GM21723 (cell line): ENCODE results near the gene HOXA9.

ENCODE experiments used
- ATAC-seq: cut with Tn5 transposase; IDR thresholded peaks from one replicate; pipeline ENCODE4 v1.9.1; 2021; ENCODE audit warnings: mild to moderate bottlenecking, moderate library complexity; ENCODE audit not compliant: unreplicated experiment

Gene HOXA9

DNA sequence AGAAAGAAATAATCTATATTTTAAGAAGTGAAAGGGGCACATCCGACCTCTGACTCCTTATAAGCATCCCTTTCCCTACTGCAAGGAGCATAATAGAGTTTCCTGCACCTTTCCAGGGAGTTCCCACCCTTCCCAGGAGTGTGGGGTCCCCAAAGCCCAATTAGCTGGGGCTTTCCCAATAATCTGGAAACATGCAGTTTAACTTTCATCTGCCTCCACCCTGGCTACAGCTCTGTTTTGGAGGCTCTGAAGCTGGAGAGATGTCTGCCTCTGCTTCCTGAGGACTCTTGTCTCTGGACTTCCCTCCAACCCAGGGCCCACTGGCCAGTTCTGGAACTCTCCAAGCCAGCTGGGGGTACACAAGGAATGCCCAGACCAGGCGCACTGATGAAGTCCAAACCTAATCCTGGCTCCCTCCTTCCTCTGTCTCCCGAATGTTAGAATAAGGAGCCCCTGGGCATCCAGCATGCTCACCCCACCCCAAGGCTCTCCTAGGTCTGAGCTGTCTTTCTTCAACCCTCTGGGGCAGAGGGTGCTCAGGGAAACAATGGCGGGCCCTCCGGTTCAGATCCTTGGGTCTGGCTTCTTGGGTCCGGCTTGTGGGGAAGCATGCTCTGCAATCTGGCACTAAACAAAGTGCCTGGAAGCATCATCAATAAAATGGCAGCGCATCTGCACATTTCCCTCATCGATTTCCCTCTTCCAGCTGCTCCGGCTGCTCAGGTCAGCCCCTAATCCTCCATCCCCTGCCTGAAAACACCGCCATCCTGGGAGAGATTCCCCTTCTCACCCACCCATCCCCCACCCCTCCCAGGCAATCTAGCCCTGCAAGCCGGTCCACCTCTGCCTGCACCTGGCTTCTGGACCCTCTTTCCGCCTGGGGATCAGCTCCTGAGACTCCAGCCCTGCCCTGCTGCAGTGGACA lies 48.1 kb downstream of the HOXA9 start:
- no peak for ATAC-seq

DNA sequence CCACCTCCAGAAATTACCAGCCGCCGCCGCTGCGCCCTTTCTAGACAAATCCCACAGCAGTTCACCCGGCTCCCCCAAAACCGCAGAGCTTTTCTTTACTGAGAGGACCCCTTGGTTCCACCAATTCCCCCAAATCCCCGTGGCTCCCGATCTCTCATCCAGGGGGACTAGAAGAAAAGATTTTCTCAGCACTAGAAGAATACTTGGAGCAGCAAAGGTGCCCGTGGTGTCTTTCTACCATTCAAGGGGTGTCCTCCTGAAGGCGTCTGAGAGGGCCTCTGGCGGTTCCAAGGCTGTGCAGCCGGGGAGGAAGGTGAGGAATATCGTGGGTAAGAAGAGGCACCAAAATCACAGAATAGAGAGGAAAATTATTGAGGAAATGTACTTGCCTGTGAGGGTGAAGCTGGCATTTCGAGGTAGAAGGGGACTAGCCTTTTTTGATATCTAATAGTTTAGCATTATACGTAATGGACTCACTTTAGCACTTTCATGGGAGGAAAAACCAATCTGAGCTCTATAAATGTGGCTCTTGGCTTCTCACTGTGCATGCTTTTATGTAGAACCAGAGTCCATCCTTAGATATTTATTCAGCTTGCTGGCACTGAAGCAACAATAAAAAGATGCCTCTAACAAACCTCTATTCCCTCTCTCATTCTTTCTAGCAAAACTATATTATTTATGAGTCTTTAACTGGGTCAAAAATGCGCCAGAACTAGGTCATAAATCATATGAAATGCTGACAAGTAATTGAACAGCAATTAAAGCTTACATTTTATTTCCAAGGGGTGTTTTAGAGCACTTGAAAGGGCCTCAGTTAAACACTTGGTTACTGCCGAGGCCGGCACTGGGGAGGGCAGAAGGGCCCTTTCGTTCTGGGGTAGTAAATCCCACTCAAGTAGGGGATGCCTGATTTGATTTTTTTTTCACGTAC lies 49.0 kb downstream of the HOXA9 start:
- no peak for ATAC-seq

DNA sequence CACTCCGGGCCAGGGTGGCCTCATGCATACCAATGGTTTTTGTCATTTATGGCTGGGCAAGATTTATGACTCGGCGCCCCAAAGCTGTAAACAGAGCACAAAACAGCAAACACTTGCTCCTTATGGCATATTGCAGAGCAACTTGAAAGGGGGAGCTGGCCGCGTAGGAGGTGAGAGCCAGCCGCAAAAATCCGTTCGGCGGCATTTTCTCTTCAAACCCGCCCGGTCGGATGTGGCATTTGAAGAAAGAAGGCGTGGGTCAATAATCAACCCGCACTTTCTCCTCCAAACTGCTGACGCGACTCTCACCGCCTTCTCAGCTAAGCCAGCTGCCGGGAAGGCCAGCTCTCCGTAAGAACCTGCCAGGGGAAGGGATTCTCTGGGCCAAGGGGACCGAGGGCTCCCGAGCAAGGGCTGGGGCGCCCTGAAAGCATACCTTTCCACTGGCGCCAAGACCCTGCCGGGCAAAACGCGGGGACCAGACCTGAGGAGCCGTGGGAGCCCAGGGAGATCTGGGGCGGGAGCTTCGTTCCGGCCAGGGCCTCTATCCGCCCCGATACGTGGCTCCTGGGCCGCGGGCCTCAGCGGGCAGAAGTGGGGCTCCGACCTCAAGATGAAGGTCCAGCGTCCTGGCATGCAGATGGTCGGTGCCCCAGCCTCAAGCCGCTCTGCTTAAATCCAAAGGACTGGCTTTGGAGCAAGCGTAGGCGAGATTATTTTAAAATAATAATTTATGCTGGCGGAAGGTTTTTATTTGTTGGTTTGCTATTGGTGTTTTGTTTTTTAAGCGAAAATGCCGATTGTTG lies 49.9 kb downstream of the HOXA9 start:
- no peak for ATAC-seq

DNA sequence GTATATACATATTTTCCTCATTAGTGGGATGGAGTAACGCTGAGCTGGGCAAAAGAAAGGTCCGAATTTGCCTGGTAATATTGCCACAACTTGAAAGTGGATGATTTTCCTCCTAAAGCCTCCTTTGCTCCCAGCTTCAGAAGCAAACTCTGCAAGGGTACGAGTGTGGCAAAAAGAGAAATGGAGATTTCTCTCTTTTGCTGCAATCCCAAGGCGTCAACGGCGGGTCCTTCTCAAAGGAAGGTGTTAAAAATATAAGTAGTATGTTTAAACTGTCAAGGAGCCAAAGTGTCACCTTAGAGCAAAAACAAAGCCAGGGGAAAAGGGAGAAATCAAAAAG lies 50.5 kb downstream of the HOXA9 start:
- ATAC-seq, result no peak

DNA sequence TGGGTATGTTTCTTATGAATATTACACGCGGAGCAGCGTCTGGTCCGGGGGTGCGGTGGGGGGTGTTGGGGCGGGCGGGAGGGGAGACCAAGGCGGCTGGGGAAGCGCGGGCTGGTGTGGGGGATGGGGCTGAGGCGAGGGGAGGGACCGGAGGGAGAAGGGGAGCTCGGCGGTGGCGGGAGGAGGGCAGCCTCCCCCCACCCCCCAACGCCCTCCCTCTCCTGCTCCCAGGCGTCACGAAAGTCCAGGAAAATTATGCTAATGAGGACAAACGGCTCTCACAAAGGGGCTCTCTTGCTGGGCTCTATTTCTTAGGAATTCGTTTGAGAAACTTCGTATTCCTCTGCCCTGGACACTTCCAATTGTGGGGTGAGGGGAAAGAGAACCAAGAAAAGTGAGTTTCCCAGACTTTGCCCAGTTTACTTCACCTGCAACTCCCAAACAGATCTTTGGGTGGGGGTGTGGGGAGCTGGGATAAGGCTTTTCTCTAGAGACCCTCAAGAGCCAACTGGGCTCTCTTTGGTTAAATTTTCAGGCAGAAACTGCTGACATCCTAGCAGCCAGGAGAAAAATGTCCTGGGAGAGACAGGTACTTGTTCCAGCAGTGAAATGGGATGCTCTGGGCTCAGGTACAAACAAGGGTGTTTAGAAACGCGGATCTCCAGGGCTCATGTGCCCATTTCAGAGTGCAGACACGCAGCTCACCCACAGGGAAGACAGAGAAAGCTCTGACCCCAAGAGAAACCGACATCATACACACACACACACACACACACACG lies 51.2 kb downstream of the HOXA9 start:
- no peak for ATAC-seq

DNA sequence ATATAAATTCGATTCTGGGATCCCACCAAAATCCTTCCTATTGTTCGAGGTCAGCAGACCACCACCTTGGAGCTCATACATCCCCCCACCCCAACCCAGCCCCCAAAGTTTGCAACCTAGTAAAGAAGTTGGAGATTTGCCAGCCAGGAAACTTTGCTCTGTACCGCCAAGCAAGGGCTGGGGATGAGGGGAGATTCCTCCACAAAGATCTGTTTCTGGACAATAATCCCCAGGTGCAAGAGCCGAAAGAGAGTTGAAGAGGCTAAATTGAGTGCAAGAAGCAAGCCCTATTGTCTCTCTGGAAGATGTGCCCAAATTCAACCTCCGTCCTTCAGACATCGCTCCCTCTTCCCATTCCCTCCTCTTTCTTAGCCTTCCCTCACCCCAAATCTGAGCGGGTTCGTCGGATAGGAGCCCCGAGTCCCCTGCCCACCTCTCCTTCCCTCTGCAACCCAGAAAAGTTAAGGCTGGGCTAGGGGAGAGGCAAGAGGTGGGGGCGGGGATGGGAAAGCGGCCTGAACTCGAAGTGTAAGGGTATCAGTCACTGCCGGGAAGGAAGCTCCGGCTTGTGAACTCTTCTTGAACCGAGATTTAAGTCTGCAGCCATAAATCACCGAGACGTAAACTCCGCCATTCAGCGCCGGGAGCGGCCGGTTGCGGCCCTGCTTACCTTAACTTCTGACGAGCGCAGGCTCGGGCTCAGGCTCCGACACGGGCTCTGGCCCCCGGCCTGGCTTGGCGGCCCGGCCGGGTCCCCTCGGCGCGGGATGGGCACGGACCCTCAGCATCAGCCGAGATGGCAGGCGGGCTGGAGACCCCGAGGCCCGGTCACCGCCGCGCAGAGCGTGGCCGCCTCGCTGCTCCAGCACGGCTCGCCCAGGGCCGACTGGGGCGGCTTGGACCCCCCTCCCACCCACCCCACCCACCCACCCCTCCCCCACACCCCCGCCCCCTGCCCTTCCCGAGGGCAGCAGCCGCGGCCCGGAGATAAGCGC lies 52.1 kb downstream of the HOXA9 start:
- no peak for ATAC-seq
